Amygdala (tissue), 56 donors: Measurements from ENCODE around the gene C11orf68.
A peak's percentile ranks its signal among the peaks of the same experiment; 100 is the strongest.
"Not testable (repeated sequence)": the region's sequence is repeated elsewhere in the genome, so short reads cannot be mapped to it uniquely, and the experiment has no call there.

Experiments
- DNase-seq, 56 donors: peaks; one replicate each; lab custom pipeline; 2025; lab: John Stamatoyannopoulos, UW

The C11orf68 gene

GRCh38 chr11:65892661-65893317 is 26.1 kb downstream of the C11orf68 start:
- peak in 6 of 56 donors; percentile 19 to 56 (median 33) for DNase-seq

- not testable (repeated sequence) for DNase-seq
Observed at GRCh38 chr11:65892137-65892540, 26.7 kb downstream of the C11orf68 start.

GRCh38 chr11:65891219-65892136 is 27.4 kb downstream of the C11orf68 start:
- DNase-seq = peak in 3 of 56 donors; percentile 25 to 55 (median 41)

- peak; percentile 70 to 100 (median 96) for DNase-seq
Observed at GRCh38 chr11:65890324-65891218, 28.3 kb downstream of the C11orf68 start, which contains the start of gene CCDC85B. Gene CCDC85B, plus strand, starts transcription at chr11:65890673. Its CDS starts 111 bp downstream, at chr11:65890784.

GRCh38 chr11:65888163-65888814 is 30.6 kb downstream of the C11orf68 start, which contains the start of gene FIBP:
Gene FIBP, minus strand, starts transcription at chr11:65888471. Its CDS starts 53 bp downstream, at chr11:65888418.
- DNase-seq = peak; percentile 61 to 98 (median 95)

GRCh38 chr11:65887723-65888162 is 31.1 kb downstream of the C11orf68 start:
- DNase-seq = peak in 1 of 56 donors; percentile 58

- no peak for DNase-seq
Observed at GRCh38 chr11:65886826-65887722, 31.8 kb downstream of the C11orf68 start.

- no peak for DNase-seq
Observed at GRCh38 chr11:65885808-65886536, 32.9 kb downstream of the C11orf68 start.

- DNase-seq = no peak
Observed at GRCh38 chr11:65885231-65885630, 33.6 kb downstream of the C11orf68 start.

- DNase-seq = peak in 51 of 56 donors; percentile 16 to 83 (median 52)
Observed at GRCh38 chr11:65884716-65885092, 34.2 kb downstream of the C11orf68 start.

GRCh38 chr11:65883786-65884715 is 34.8 kb downstream of the C11orf68 start:
- DNase-seq = no peak

GRCh38 chr11:65883058-65883761 is 35.7 kb downstream of the C11orf68 start:
- no peak for DNase-seq

- no peak for DNase-seq
Observed at GRCh38 chr11:65882120-65883057, 36.5 kb downstream of the C11orf68 start.

- no peak for DNase-seq
Observed at GRCh38 chr11:65880844-65881421, 37.9 kb downstream of the C11orf68 start.

GRCh38 chr11:65880027-65880426 is 38.8 kb downstream of the C11orf68 start:
- no peak for DNase-seq
